D721Med (cell line): Measurements from ENCODE around the gene STC2.
A peak's percentile ranks its signal among the peaks of the same experiment; 100 is the strongest.

Experiments
- DNase-seq: peaks from one replicate; pipeline ENCODE4 v3.0.0; 2011; ENCODE audit warnings: low spot score; ENCODE audit not compliant: insufficient read length
- FAIRE-seq: peaks from 2 replicates; lab custom pipeline; 2011; peaks lifted over from hg19 to GRCh38; lab: Jason Lieb, UNC
- TF ChIP-seq, protein P1 (sequence below): IDR thresholded peaks from 2 replicates; pipeline ENCODE4 v1.5.1; 2012; ENCODE audit warnings: mild to moderate bottlenecking, control low read depth; ENCODE audit not compliant: insufficient read depth; ENCODE audit errors: missing control alignments

Gene STC2

DNA sequence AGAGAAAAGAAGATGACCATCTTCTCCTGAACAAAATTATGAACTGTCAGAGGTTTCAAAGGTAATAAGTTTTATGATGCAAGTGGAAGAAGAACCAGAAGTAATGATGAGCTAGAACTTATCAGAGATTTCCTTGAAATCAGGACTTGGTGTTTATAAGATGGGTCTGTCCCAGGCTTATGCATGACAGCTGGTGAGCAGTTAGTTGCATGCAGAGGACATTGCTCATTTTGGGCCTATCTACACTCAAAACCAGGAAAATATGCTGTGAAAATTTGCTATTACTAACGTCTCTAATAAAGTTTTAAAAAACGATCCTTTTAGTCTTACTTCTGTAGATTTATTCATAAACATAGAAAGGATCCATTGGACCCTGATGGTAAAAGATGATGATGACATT lies 6.6 kb upstream of the STC2 start:
- DNase-seq = no peak
- TF ChIP-seq, protein P1, sequence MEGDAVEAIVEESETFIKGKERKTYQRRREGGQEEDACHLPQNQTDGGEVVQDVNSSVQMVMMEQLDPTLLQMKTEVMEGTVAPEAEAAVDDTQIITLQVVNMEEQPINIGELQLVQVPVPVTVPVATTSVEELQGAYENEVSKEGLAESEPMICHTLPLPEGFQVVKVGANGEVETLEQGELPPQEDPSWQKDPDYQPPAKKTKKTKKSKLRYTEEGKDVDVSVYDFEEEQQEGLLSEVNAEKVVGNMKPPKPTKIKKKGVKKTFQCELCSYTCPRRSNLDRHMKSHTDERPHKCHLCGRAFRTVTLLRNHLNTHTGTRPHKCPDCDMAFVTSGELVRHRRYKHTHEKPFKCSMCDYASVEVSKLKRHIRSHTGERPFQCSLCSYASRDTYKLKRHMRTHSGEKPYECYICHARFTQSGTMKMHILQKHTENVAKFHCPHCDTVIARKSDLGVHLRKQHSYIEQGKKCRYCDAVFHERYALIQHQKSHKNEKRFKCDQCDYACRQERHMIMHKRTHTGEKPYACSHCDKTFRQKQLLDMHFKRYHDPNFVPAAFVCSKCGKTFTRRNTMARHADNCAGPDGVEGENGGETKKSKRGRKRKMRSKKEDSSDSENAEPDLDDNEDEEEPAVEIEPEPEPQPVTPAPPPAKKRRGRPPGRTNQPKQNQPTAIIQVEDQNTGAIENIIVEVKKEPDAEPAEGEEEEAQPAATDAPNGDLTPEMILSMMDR = no peak
- FAIRE-seq = no peak

GRCh38 chr5:173333925-173334661 lies 5.9 kb upstream of the STC2 start:
- no peak for DNase-seq
- TF ChIP-seq, protein P1 = no peak
- no peak for FAIRE-seq

DNA sequence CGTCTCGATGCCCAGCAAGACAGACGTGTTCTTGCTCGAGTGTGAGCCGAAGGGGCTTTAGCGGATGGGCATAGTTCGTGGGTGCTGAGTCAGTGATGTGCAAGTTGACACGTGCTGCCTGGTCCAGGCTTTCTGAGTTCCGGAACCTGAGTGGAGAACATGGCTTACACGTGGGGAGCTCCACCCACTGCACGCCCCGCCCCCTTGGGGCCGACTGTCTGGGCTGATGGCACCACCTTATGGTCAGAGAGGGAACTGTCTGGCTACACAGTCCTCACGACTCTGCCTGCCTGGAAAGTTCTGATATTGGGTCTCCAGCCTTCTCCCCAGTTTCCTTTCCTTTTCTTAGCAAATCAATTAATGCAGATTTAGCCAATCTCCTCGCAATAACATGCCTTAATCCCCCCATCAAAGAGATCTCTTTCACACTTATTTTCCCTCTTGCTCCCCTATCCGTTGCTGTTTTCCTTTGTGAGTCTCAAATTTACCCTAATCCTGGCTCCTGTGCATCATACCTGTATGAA lies 3.8 kb upstream of the STC2 start:
- DNase-seq = peak; percentile 65
- TF ChIP-seq, protein P1 = peak; percentile 92
- no peak for FAIRE-seq

DNA sequence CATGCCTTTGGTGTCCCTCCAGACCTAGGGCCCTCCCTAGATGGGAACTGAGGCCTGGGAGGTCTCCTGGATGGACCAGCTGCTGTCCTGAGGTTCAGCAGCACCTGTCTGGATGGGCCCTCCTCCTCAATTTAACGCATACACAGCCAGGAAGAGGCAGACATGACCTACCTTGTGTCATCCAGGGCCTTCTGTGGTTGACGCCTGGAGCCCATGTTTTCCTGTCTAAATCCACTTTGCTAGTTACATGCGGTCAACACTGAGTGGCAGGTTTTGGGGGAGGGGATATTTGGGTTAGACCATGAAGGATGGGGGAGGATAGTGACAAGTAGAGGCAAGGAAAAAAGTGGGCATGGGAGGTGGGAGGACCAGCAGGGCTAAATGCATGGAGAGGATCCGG lies 3.1 kb upstream of the STC2 start:
- TF ChIP-seq, protein P1 = no peak
- FAIRE-seq = no peak

DNA sequence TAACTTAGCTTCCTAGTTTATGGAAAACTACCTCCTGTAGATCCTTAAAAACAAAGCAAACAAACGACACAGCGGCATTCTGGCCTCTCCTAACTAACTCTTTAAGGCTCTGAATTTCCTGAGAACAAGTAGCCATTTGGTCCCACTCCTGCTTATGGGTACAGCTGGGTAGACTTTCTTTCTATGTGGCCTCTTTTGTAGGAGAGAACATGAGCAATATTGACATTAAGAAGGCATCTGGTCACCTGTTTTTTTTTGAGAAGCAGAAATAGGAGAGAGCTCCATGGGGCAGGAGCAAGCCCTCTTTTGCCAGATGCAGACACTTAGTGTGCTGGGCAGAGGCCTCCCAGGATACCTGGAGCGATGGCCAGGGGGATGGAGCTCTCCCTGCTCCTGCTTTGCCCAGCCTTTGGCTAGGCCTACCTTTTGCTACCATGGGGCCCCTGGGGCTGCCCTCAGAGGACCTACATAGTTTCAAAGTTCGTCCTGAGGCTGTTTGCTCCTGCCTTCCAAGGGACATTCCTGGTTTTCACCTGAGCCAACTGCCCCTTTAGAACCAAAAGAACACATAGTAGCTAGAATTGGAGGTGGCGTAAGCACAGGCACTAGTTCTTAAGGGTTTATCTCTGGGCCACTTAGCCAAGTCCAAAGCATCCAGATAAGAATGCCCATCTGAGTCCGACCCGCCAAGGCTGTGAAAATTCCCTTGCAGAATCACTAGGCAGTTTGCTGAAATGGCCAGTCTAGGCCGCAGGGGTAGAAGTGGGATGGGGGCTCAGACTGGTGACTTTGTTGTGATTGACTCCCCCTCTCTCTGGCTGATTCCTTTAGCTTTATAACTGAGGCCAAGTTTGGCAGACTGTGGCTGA lies 2.4 kb upstream of the STC2 start:
- FAIRE-seq (no peak), DNase-seq (no peak)
- TF ChIP-seq, protein P1 = no peak

More for the DNA sequence above, 3.1 kb upstream of the STC2 start:
- DNase-seq = no peak

- DNase-seq = no peak
- no peak for FAIRE-seq
- TF ChIP-seq, protein P1 = no peak
These were observed 1.5 kb upstream of the STC2 start for GRCh38 chr5:173329491-173330337.
